CD4-positive, alpha-beta T cell treated with Interleukin-17A for 1 hour (primary cell): ENCODE results near the gene GPC1.

Source experiments
- DNase-seq: peaks from one replicate; pipeline ENCODE4 v3.0.0-alpha.2; 2020

GPC1 gene

GRCh38 chr2:240413813-240414429 is 21.5 kb upstream of the GPC1 start:
- no peak for DNase-seq

GRCh38 chr2:240416821-240417220 is 18.6 kb upstream of the GPC1 start:
- no peak for DNase-seq

DNA sequence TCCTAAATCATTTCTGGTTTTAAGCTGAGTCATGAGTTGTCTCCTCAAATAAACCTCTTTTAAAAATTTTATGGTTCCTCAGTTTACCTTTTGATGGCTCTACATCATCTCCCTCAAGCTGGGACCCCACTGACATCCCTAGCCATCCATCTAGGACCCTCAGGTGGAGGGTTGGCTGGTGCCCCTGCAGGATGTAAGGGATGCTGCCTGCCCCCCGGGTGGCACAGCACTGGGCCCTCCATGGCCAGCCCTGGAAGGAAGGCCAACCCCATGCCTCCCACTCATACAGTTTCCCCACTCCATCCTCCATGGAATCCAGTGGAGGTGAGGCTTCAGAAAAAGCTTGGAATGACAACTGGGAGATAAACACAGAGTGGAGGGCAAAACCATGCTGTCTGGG is 17.2 kb upstream of the GPC1 start:
- no peak for DNase-seq

DNA sequence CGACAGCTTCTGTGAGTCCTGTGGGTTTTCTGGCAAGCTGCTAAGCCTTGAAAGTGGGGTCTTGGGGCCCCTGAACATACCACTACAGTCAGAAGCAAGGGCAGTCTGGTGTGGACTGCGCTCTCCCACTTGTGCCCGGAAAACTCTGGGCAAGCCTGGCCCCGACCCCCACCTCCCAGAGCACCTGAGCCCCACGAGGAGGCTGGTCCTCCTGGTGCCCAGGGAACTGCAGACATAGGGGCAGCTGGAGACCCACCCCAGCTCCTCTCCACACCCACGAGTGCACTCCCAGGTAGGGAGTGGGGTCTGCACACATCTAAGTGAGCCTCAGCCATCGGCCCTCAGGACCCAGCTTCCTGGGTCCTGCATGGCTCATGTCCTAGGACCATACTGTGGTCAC is 16.2 kb upstream of the GPC1 start:
- no peak for DNase-seq

- no peak for DNase-seq
Observed at GRCh38 chr2:240419723-240420122, 15.7 kb upstream of the GPC1 start.

- DNase-seq: no peak
Observed at GRCh38 chr2:240420206-240421104, 15.0 kb upstream of the GPC1 start.

GRCh38 chr2:240421381-240421780 is 14.1 kb upstream of the GPC1 start:
- no peak for DNase-seq

DNA sequence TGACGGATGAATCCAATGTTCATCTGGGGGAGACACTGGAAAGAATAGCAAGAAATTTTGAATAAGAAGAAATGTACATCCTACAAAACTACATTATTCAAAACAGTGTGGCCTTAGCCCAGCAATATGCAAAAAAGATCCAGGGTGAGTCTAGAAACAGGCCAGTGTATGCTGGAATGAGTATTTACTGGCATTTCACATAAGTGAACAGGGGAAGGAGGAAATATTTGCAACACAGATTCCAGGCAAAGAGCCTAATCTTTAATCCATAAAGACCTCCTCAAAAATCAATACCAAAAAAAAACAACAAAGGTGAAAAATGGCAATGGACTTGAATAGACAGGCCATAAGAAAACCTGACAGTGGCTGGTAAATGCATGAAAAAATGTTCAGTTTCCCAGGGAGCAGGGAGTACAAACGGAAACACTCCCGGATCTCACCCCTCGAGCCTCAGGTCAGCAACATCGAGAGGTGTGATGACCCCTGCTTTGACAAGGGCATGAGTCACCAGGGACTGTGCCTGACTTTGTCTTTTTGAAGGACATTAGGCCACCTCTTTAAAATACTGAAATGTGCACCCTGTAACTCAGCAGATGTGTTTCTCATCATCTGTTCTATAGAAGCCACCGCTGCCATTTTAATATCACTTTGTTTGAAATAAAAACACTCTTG is 12.7 kb upstream of the GPC1 start:
- DNase-seq: no peak

- DNase-seq: no peak
Observed at GRCh38 chr2:240423788-240424191, 11.7 kb upstream of the GPC1 start.

- no peak for DNase-seq
Observed at GRCh38 chr2:240424341-240425235, 10.9 kb upstream of the GPC1 start.

GRCh38 chr2:240425236-240425615 is 10.2 kb upstream of the GPC1 start:
- no peak for DNase-seq

GRCh38 chr2:240425697-240426096 is 9.8 kb upstream of the GPC1 start:
- DNase-seq: no peak

- DNase-seq: no peak
Observed at GRCh38 chr2:240426845-240427721, 8.4 kb upstream of the GPC1 start.

DNA sequence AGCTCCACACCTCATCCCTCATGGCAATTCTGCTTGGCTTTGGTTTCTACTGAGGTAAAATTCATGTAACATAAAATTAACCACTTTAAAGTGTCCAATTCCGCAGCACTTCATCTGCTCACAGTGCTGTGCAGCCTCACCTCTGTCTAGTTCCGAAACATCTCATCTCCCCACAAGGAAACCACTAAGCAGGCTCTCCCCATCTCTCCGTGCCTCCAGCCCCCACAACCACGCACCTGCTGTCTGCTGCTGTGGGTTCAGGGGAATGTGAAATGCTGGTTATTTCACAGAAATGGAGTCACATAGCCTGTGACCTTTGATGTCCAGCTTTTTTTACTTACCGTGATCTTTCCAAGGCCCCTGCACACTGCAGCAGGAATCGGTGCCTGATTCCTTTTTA is 7.7 kb upstream of the GPC1 start:
- DNase-seq: no peak

DNA sequence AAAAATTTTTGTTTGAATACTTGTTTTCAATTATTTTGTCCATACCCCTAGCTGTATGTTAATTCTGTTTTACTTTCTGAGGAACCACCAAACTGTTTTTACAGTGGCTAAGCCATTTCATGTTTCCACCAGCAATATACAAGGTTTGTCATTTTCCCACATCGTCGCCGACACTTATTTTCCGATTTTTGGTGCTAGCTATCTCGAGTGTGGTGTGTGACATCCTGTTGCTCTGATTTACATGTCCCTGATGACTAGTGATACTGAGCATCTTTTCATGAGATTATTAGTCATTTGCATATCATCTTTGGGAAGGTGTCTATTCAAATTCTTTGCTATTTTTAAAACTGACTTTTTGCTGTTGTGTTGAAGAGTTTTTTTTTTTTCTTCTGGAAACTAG is 7.2 kb upstream of the GPC1 start:
- no peak for DNase-seq

GRCh38 chr2:240429341-240429871 is 6.1 kb upstream of the GPC1 start:
- DNase-seq: no peak

DNA sequence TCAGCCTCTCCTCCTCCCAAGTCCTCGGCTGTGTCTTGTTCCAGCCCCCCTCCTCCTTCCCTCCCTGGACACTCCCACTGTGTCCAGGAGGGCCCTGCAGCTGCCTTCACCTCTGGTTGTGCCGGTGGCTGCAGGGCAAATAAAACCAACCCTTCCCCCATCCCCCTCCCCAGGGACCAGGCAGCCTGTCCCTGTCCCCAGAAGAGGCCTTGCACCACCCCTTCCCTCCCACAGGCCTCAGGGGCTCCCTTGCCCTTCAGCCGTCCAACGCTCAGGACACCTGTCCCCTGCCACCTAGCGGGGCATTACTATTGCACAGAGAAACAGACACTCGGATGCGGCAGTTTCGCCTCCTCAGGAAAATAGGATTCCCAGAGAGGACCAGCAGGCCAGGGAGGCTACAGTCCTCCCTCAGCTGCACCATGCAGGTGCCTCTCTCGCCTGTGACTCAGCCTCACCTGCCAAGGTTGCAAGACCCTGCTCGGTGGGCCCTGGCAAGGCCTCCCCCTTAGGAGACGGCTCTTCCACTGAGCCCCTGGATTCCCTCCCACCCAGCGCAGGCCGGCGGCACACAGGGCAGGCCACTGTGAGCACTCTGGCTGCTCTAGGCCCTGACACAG is 5.5 kb upstream of the GPC1 start:
- DNase-seq: no peak

- DNase-seq: no peak
Observed at GRCh38 chr2:240430595-240430994, 4.9 kb upstream of the GPC1 start.

GRCh38 chr2:240431271-240431660 is 4.2 kb upstream of the GPC1 start:
- DNase-seq: no peak

DNA sequence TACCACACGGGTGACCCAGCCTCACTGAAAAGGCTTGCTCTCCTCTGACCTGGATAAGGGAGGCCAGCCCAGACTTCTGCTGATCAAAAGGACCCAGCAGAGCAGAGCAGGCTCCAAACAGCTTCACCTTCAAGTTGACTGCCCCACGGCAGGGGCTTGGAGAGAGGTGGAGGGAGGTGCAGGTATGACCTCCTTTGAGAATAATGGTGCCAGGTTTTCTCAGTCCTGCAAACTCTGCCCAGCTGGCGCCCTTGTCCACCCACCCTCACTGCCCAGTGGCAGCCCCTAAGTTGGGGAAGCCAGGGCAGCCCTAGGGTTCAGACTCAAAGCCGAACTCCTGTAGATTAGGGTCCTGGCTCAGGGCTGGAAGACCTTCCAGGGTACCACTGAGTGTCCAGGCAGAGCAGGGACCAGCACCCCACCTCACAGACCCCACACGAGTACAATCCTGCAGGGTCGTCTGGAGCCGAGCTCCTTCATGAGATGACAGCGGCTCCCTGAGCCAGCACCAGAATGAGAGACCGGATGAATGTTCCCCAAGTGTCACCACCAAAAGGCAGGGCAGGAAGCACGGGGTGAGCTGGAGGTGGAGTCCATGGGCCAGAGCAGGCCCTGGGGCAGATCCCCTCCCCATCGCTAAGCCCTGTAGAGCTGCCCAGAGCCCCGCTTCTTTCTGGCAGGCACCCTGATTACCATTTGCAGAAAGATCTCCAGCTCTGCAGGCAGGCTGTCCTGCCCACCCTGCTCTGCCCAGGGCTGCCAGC is 3.6 kb upstream of the GPC1 start:
- no peak for DNase-seq
